Pulmonary artery endothelial cell (primary cell): Measurements from ENCODE around the gene TEX2. TPM values are rescaled to one million over a fixed set of nuclear protein-coding genes. Genes with fewer than 3 reads are reported as not detected.
"Not testable (repeated sequence)": the region's sequence is repeated elsewhere in the genome, so short reads cannot be mapped to it uniquely, and the experiment has no call there.

Experiments used
- DNase-seq: peaks from one replicate; pipeline ENCODE4 v3.0.0-alpha.2; 2011; ENCODE audit warnings: low read depth, low spot score
- total RNA-seq: library from RNA; depleted of rRNA; stranded (reverse); fragments of >200 nt; gene quantifications from 2 replicates; pipeline ENCODE4 v1.2.3, GENCODE V29; 2014

TEX2 gene
- total RNA-seq, 1 donor from 2014 or later, result 27.6 TPM

DNA sequence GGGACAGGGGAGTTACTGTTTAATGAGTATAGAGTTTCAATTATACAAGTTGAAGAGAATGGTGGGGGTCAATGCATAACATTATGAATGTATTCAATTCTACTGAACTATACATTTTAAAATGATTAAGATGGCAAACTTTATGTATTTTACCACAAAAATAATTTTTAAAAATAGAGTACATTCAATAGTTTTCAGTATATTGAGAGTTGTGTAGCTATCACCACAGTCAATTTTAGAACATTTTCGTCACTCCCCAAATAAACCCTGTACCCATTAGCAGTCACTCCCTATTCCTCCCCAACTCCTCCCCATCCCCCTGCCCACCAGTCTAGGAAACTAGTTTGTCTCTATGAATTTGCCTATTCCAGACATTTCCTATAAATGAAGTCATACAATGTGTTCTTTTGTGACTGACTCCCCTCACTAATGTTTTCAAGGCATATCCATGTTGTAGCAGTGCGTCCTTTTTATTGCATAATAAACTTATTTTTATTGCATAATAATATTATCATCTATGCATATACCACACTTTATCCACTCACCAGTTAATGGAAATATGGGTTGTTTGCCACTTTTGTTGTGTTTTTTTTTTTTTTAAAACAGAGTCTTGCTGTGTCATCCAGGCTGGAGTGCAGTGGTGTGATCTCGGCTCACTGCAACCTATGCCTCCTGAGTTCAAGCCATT, 80.6 kb downstream of the TEX2 start:
- DNase-seq, result no peak

DNA sequence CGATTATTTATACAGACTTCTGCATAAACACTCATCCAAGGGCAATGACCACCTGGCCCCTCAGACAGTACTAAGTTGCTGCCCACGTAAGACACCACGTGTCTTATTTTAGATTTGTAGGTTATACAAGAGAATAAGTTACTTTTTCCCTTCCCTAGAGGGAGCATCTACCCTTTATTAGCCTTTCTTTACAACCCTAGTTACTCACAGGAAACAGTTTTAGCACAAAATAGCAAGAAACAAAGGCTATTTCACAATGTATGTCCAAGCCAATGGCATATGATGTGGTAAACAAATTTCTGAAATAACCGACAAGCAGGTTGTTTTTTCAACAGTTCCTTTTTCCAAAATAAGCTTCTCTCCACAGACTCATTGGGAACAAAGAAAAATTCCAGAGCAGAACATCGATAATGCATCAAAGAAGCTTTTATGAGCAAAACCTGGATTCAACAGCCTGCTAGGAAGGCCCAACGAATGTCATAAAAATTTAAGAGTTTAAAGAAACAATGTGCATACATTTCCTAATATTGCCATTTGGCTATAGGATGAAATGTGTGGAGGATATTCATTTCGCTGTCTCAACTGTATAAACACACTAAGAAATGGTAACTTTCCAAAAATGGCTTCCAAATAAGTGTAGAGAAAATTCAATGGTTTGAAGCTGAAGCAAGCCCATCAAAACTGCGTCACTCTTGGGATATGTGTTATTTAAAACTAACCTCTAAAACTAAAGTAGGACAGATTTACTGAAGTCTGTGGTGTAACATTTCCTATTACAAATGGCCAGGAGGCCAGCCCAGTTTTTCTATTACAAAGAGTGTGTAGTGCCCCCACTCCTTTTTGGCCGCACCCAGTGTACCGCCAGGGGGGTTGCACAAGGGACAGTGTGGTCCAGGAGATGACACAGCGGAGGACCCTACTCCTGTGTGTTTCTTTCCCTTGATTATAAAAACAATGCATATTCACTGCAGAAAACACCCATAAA, 82.7 kb downstream of the TEX2 start:
- peak; percentile 57 for DNase-seq

DNA sequence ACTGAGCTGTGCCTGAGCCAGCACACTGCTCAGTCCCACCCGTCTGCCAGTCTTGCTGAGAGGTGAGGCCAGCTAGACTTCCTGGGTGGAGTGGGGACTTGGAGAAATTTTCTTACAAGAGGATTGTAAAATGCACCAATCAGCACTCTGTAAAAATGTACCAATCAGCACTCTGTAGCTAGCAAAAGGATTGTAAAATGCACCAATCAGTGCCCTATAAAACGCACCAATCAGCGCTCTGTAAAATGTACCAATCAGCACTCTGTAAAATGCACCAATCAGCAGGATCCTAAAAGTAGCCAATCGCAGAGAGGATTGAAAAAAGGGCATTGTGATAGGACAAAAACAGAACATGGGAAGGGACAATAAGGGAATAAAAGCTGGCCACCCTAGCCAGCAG, 84.0 kb downstream of the TEX2 start:
- DNase-seq, result not testable (repeated sequence)

DNA sequence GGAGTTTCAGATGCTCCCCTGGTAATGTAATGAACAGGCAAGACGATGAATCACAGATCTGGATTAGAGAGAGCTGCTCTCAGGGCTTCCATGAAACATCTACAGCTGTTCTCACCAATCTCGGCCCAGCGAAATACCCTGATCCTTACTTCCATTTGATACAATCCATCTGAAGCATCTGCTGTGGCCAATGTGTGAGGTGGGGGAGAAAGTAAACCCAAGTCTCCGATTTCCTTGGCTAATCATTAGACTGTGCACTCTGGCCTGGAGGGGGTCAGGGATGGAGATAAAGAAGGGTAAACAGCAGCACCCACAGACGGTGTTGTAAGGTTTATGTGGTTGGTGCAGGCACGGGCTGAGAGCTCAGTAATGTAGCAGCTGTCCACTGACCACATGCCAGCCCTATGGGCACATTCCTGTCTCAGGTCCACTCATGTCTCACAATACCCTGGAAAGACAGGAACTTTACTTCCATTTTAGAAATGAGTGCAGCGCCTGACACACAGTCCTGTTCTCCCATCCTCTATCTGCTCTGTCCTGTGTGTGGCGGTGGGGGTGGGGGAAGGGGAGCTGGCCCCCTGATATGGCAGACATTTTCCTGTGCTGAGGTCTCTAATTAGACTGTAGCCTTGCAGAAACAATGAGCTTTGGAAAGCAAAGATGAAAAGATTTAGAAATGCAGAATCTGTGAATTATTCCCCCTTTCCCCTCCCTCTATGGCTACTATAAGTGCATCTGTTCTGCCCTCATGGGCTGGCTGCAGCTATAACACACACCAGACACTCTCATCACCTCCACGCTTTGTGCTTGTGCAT, 84.8 kb downstream of the TEX2 start:
- no peak for DNase-seq

DNA sequence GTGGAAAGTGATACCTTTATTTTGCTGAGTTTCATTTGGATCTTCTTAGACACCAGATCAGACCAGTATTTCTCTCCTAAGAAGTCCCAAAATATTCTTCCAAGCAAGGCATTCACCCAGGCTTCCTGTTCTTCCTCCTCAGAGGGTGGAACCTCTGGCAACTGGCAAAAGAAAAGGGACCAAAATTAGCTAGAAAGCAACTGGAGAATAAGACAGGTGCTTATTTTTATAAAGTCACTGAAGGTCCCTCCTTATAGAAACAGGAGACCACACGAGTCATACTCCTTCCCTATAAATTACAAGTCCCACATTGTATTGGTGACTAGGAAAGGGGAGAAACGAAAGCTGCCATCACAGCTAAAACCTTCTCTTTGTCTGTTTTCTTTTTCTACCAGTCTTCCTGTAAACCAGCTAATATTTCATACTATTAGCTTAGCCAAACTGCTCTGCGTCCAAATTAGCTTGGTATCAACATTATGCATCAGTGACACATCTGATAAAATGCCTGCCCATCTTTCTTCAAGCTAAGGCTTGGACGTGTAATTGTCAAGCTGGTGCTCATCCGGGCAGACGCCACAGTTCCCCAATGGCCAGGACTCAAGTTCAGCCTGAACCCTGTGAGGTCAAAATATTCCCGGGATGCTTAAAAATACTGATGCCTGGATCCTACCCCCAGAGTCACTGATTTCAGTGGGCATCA, 85.6 kb downstream of the TEX2 start:
- no peak for DNase-seq

DNA sequence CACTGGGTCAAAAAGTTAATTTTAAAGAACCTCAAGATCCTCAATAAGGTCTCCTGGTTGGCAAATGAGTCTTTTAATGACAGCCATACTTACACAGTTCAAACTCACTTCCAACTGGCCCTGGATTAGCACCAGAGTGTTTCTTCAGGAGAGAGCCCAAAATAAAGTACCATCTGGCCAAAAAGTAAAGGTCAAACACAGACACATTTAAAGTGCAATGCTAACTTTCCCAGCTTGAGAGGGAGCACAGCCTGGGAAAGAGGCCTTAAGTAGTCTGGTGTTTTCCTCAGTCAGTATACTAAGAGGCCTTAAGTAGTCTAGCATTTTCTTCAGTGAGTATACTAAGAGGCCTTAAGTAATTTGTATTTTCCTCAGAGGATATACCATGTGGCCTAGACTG, 86.5 kb downstream of the TEX2 start:
- no peak for DNase-seq

DNA sequence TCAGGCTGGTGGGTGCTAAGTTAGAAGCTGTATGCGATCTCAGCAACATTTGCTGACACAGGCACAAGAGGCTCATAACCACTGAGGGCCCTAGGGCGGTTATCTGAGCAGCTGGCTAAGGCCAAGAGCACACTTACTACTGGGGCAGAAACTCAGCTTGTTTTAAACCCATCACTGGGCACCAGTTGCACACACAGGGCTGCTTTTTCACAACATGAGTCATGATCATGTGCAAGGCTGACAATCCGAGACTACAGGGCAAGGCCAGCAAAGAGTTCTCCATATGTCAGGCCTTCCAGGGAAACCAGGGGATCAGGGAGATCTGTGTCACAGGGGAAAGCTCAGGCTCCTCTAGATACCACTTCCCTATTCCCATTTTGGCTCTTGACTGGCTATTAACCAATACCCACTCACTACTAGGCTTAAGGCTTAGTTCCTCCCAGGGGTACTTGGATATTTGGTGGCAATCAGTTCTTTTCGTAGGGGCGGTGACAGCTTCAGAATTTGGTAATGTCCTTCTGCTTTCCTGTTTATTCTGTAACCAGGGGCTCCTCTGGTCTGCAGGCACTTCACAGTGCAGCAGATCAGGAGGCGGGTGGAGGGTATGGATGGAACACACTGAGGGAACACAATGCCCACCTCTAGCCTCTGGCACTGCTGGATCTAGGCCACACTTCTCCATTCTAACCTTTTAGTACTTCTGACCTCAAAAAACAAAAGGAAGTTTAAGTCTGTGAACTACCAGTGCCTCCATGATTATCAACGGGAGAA, 88.2 kb downstream of the TEX2 start:
- DNase-seq, result peak; percentile 52

DNA sequence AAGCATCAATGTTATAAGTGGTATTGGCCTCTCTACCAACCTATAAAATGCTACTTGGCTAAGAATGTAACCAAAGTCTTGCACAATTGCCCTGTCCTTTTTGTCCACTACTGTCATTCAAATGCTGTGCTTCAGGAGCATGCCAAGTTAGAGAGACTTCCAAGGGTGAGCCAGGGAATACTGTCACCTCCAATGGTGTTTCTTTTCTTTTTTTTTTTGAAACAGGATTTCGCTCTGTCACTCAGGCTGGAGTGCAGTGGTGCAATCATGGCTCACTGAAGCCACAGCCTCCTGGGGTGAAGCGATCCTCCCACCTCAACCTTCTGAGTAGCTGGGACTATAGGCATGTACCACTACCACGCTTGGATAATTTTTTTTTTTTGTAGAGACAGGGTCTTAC, 89.4 kb downstream of the TEX2 start:
- no peak for DNase-seq

DNA sequence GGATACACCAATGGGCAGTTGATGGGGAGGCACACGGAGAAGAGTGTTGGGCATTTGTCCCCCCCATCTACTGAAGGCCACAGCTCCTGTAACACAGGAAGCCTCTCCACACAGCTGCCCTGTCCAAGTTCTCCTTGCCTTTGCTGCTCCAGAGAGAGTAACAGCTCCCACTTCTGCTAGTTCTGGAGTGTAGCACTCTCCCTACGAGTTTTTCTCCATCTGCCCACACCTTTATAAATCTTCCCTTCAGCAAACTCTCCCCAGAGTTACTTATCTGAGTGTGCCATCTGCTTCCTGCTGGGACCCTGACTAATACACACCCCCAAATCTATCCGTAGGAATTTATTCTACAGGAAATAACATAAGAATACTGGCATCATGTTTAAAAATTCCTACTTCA, 90.5 kb downstream of the TEX2 start:
- peak; percentile 94 for DNase-seq

DNA sequence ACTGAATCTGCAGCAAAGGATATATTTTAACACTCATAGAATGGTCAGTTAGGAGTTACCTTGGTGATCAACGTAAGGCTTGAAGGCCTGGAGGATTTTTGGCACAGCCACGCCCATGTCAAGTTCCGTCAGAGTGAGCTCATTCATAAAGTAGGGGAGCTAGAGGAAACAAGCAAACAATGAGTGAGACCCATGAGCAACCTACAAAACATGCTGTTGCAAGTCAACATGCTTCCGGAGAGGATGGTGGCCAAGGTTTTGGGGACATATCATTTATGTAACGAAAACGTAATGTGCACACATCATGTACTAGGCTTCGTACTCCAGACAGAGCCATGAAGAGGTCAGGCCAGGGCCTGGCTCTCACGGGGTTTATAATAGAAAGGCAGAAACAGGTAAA, 92.0 kb downstream of the TEX2 start:
- DNase-seq, result peak; percentile 80

DNA sequence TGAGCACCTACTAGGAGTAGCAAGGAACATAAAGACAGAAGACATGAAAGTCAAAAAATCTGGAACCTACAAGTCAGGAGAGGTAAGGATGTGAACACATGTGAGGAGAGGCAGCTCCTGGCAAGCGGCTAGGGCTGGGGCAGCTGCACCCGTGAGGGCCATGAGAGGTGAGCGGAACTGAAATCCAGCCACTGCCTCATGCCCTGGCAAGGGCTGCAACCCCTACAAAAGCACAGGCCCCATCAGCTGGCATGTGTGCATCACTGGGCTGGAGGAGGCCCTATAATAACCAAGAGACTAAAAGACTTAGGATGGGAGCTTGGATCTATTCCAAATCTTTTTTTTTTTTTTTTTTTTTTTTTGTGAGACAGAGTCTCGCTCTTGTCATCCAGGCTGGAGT, 92.8 kb downstream of the TEX2 start:
- DNase-seq, result no peak

DNA sequence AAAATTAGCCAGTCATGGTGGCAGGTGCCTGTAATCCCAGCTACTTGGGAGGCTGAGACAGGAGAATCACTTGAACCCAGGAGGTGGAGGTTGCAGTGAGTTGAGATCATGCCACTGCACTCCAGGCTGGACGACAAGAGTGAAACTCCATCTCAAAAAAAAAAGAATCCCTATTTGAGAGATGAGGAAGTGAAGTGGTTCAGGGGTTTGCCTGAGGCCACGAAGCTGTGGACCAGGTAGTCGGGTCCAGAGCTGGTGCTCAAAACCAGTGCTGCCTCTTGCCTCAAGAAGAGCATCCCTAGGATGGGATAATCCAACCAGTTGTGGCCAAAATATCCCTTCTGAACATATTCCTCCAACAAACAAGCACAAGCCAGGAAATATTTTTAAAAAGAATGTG, 95.4 kb downstream of the TEX2 start:
- DNase-seq, result not testable (repeated sequence)

DNA sequence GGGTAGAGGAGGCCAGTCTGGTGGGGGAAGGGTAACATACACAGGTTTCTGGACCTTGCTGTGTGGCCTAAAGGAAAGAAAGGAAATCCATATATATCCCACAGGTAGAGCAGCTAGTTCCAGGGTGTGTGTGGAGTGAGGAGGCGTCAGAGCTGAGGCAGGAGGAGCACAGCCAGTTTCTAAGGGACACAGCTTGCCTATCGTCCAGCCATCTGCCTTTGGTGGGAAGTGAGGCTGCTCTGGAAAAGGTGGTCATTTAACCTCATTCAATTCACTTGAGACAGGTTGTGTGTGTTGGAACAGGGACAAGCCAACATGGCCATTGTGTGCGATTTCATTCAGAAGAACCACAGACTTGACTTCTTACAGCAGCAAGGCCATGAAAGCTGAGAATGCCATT, 96.2 kb downstream of the TEX2 start:
- DNase-seq, result no peak

DNA sequence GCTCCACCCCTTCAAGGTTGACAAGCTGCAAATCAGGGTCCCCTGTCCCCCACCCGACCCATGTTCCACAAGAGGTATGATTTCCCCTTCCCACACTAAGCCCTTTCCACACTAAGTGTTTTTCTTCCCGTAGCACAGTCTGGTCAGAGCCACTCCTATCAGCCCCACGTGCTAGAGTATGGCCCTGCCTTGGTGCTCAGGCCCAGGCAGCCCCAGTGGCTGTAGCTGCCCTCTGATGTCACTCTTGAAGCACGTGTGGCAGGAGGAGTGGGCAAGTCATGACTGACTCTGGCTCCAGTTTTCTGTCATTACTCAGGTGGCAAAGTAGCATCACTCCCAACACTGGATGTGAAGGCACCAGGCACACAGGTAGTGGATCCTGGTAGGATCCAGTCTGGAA, 97.7 kb downstream of the TEX2 start:
- no peak for DNase-seq

DNA sequence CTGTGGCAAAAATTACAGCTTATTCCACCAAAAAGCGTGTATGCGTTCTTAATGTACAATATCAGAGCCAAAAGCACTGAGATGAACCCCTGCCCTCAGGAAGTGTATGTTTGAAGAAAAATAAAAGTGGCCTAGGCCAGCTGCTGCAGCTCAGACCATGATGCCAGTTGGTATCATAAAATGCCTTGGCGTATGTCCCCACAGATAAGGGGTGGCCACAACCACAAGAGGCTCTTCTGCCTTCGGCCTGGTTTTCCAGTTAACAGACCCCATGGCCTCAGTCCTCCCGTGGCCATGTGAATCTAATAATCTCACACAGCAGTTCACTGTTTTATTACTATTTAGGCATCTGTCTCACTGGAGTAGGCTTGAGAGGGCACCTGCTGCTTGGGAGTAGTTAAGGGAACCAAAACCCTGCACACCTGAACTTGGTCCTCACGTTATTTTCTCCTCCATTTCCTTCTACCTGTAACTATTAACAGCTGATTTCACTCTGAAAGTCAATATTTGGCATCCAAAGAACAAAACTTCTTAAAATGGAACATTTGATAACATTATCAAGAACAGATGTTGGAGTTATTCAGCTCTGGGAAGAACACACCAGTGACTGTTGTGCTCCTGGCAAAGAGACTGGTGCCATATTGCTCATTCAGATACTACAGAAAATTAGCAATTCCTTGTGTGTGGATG, 98.3 kb downstream of the TEX2 start:
- no peak for DNase-seq

DNA sequence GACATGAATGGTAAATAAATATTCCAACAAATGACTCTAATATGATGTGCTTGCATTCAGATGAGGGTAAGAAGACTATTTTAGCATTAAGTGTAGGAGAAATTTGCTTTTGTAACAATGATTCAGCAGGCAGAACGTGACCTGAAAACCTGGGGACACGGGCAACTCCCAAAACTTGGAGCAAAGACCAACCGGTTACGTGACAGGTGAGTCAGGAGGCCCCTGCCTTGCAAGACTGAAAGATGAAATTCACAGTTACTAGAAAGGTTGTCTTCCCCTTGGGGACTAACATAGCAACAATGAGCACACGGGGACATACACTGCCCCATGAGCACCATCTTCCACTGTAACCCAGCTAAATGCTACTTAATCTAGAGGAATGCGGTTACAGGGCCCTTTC, 99.6 kb downstream of the TEX2 start:
- no peak for DNase-seq

DNA sequence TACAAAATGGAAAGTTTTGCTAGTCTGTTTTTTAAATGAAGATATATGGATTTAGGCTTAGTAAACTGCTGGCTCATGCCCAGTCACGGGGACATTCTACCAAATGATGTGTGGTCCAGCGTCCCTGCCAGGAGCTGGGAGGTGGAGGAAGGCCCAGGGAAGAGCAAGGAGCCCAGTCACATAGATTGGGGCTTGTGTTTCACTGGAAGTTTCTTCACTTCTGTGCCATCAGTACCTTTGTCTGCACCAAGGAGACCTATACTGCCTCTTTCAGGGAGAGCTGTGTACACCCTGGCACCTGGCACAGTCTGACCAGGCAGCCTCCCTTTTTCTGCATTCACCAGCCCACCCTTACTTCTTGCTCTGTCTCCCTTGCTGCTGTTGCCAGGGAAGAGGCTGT, 100.5 kb downstream of the TEX2 start:
- DNase-seq, result no peak

DNA sequence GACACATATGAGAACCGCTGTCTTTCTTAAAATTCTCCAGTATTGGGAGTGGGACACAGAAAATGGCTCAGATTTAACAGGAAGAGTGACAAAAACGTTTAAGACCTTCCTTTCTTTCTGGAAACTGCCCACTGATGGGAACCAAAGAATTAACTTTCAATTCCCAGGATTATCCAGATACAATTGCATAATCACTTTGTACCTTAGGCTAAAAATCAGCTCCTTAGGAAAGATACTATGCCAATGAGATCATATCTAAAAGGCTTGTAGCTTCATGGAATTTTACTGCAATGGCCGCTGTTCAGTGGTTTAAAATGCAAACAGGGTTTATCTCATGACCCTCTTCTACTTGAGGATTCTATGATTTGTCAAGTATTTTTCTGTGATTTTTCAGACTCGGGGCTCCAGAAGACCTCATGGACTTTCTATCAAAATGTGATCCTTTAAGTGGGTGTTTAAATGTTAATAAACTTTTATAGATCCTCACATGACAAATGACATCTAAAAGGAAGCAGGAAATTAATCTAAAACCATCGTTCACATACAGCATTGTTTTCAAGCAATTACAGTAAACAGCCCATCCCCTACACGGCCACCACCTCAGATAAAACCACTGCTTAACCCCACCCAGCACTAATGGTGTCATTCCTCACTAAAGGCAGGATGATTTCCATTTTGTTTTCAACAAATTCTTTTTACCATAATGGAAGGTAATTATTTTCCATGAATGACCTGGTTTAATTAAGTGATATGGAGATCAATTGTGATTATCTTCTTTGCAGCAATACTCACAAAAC, 101.5 kb downstream of the TEX2 start:
- DNase-seq, result no peak

DNA sequence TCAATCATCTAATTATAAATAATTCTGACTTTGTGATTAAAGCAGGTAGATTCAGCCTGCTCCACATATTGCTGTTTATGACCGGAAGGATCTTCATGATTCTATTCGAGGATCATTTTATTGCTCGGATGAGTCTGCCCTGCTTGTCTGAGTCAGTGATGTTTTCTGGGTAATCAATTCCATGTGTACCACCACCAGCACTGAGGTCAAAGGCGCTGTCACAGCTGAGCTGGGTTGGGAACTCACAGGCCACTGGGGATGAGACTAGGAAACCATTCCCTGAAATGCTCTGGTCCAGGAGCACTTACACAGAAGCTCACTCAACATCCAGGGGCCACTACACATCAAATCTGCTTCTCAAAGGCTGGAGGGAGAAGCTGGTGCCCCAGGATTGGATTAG, 102.7 kb downstream of the TEX2 start:
- DNase-seq, result no peak
